Mammary epithelial cell (primary cell): Measurements from ENCODE around the gene DDX5.

Experiments
- EZH2 ChIP-seq: IDR thresholded peaks from 2 replicates; pipeline ENCODE4 v1.6.1; 2012; ENCODE audit warnings: low read length, inconsistent platforms, borderline replicate concordance
- TF ChIP-seq, protein P1 (sequence below), 2 donors: IDR thresholded peaks in 1 of 2; conservative IDR thresholded peaks in 1 of 2; 2 replicates each; pipeline ENCODE4 v1.5.1; 2011 to 2012; ENCODE audit warnings: inconsistent platforms in 2 of 2, low read length in 2 of 2, mild to moderate bottlenecking in 2 of 2, control low read depth in 1 of 2, low read depth in 1 of 2; ENCODE audit not compliant: insufficient read depth in 1 of 2; ENCODE audit errors: extremely low read depth in 1 of 2

DNA sequence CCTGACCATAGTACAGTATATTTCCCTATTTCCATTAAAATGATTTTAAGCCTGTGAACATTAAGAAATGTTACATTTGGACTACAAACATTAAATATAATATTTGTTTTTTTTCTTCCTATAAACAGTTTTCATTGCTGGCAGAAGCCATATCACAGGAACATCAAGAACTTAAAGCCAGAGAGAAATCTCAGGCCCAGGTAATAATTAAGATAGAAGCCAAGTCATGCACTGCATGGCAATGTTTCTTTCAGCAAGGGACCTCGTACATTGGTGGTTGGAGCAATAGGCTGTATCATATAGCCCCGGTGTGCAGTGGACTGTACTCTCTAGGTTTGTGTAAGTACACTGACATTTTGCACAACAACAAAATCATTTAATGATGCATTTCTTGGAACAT, 30.8 kb upstream of the DDX5 start:
- TF ChIP-seq, protein P1, sequence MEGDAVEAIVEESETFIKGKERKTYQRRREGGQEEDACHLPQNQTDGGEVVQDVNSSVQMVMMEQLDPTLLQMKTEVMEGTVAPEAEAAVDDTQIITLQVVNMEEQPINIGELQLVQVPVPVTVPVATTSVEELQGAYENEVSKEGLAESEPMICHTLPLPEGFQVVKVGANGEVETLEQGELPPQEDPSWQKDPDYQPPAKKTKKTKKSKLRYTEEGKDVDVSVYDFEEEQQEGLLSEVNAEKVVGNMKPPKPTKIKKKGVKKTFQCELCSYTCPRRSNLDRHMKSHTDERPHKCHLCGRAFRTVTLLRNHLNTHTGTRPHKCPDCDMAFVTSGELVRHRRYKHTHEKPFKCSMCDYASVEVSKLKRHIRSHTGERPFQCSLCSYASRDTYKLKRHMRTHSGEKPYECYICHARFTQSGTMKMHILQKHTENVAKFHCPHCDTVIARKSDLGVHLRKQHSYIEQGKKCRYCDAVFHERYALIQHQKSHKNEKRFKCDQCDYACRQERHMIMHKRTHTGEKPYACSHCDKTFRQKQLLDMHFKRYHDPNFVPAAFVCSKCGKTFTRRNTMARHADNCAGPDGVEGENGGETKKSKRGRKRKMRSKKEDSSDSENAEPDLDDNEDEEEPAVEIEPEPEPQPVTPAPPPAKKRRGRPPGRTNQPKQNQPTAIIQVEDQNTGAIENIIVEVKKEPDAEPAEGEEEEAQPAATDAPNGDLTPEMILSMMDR (conservative IDR thresholded peaks at IDR 0.05 in 1 of 2, IDR thresholded peaks at IDR 0.05 in 1 of 2; ENCODE audit: extremely low read depth in 1 of 2, insufficient read depth in 1 of 2, low read depth in 1 of 2, low read length in 2 of 2) = no peak
- TF ChIP-seq EZH2 = no peak
